OCI-LY7 (cell line): ENCODE results near the gene DACT3.

Experiments used
- CTCF ChIP-seq: fragments of 200-600 bp; sonication (generic); conservative IDR thresholded peaks from 2 replicates; pipeline ENCODE4 v1.5.1; 2014; ENCODE audit warnings: mild to moderate bottlenecking, antibody characterized with exemption, low read length, moderate library complexity, mixed read lengths
- EZH2phosphoT487 ChIP-seq: fragments of 200-600 bp; sonication (generic); IDR thresholded peaks from 2 replicates; pipeline ENCODE4 v1.6.1; 2018; ENCODE audit warnings: low read depth, borderline replicate concordance, mild to moderate bottlenecking, mixed run types, antibody characterized with exemption, low read length, moderate library complexity, mixed read lengths

GRCh38 chr19:46700704-46701103 lies 39.7 kb upstream of the DACT3 start:
- no peak for TF ChIP-seq CTCF
- no peak for TF ChIP-seq EZH2phosphoT487
